OCI-LY7 (cell line): Measurements from ENCODE around the gene VAPB.

Source experiments
- EZH2phosphoT487 ChIP-seq: fragments of 200-600 bp; sonication (generic); IDR thresholded peaks from 2 replicates; pipeline ENCODE4 v1.6.1; 2018; ENCODE audit warnings: low read depth, borderline replicate concordance, mild to moderate bottlenecking, mixed run types, antibody characterized with exemption, low read length, moderate library complexity, mixed read lengths
- TF ChIP-seq, protein P1 (sequence below): fragments of 200-600 bp; sonication (generic); conservative IDR thresholded peaks from 2 replicates; pipeline ENCODE4 v1.5.1; 2014; ENCODE audit warnings: mild to moderate bottlenecking, antibody characterized with exemption, low read length, moderate library complexity, mixed read lengths

DNA sequence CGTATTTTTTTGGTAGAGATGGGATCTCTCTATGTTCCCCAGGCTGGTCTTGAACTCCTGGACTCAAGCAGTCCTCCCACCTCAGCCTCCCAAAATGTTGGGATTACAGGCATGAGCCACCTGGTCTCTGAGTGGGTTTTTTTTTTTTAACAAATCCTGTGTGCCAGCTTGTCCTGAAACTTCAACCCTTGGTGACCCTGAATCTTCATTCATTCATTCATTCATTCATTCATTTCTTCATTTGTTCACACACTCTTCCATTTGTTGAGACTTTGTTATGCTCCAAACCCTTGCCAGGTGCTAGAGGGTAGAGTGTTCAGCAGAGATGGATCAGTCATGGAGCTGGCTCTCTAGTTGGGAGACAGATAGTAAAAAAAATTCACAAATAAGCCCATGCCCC lies 12.0 kb upstream of the VAPB start:
- TF ChIP-seq, protein P1, sequence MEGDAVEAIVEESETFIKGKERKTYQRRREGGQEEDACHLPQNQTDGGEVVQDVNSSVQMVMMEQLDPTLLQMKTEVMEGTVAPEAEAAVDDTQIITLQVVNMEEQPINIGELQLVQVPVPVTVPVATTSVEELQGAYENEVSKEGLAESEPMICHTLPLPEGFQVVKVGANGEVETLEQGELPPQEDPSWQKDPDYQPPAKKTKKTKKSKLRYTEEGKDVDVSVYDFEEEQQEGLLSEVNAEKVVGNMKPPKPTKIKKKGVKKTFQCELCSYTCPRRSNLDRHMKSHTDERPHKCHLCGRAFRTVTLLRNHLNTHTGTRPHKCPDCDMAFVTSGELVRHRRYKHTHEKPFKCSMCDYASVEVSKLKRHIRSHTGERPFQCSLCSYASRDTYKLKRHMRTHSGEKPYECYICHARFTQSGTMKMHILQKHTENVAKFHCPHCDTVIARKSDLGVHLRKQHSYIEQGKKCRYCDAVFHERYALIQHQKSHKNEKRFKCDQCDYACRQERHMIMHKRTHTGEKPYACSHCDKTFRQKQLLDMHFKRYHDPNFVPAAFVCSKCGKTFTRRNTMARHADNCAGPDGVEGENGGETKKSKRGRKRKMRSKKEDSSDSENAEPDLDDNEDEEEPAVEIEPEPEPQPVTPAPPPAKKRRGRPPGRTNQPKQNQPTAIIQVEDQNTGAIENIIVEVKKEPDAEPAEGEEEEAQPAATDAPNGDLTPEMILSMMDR, result no peak
- no peak for TF ChIP-seq EZH2phosphoT487
